Fibroblast of mammary gland (primary cell): ENCODE measurements around the gene ACSS1.
A peak's percentile ranks its signal among the peaks of the same experiment; 100 is the strongest.

Source experiments
- DNase-seq: peaks from one replicate; pipeline ENCODE4 v3.0.0-alpha.2; 2010; ENCODE audit warnings: low read depth
- H3K4me3 ChIP-seq: 2 replicates; pipeline ENCODE4 v1.5.1; 2011; ENCODE audit warnings: low read depth, mild to moderate bottlenecking, low read length, moderate library complexity; ENCODE audit not compliant: control insufficient read depth
- CTCF ChIP-seq: conservative IDR thresholded peaks from 2 replicates; pipeline ENCODE4 v1.5.1; 2011; ENCODE audit warnings: low read depth, low read length, inconsistent platforms; ENCODE audit not compliant: control insufficient read depth, insufficient read depth

The ACSS1 gene

GRCh38 chr20:25054096-25054820 is 3.7 kb downstream of the ACSS1 start:
- no peak for DNase-seq
- no peak for TF ChIP-seq CTCF
- no peak overlapping the region for H3K4me3 ChIP-seq

- H3K4me3 ChIP-seq: no peak overlapping the region
- TF ChIP-seq CTCF: no peak
- DNase-seq: peak; percentile 41
These were observed 4.5 kb downstream of the ACSS1 start for GRCh38 chr20:25053255-25054031.

GRCh38 chr20:25052255-25053194 is 5.4 kb downstream of the ACSS1 start:
- H3K4me3 ChIP-seq: no peak overlapping the region
- no peak for TF ChIP-seq CTCF
- DNase-seq: no peak

- no peak overlapping the region for H3K4me3 ChIP-seq
- DNase-seq: no peak
- no peak for TF ChIP-seq CTCF
These were observed 6.4 kb downstream of the ACSS1 start for GRCh38 chr20:25051386-25052155.

GRCh38 chr20:25050501-25051350 is 7.2 kb downstream of the ACSS1 start:
- no peak for DNase-seq
- H3K4me3 ChIP-seq: no peak overlapping the region
- no peak for TF ChIP-seq CTCF
